H1 (cell line): ENCODE data around the gene BAD. TPM values are rescaled to one million over a fixed set of nuclear protein-coding genes. Genes with fewer than 3 reads are reported as not detected.

Experiments
- CTCF ChIA-PET: fragments of 300-600 bp; sonication (Branson Sonifier 250); formaldehyde crosslinking; loops from one replicate; lab custom pipeline; 2021; ENCODE audit not compliant: partially characterized antibody; lab: Charles Lee
- POLR2A ChIA-PET: fragments of 300-600 bp; sonication (Branson Sonifier 250); formaldehyde crosslinking; loops from one replicate; lab custom pipeline; 2021; ENCODE audit warnings: inconsistent platforms; ENCODE audit not compliant: partially characterized antibody; lab: Charles Lee
- DNase-seq, 2 experiments: peaks; one replicate each; pipeline versions ENCODE4 v3.0.0 to v3.0.0-alpha.2; 2010 to 2022; ENCODE audit warnings: low spot score in 2 of 2, low read depth in 1 of 2, mixed read lengths in 1 of 2
- FAIRE-seq: peaks from 2 replicates; lab custom pipeline; 2011; peaks lifted over from hg19 to GRCh38; lab: Jason Lieb, UNC
- H2AFZ ChIP-seq: 2 replicates; pipeline ENCODE4 v1.8.1; 2012; ENCODE audit warnings: low read length, inconsistent platforms
- H2AK5ac ChIP-seq: 2 replicates; pipeline ENCODE4 v1.6.1; 2013; ENCODE audit warnings: low read depth, low read length
- H2BK120ac ChIP-seq: replicated peaks from 2 replicates; pipeline ENCODE3; 2013; ENCODE audit warnings: low read depth, low read length, inconsistent platforms
- H2BK12ac ChIP-seq: 2 replicates; pipeline ENCODE4 v1.6.1; 2013; ENCODE audit warnings: low read depth, low read length
- H2BK15ac ChIP-seq: 2 replicates; pipeline ENCODE4 v1.6.1; 2013; ENCODE audit warnings: low read length
- H2BK20ac ChIP-seq: 2 replicates; pipeline ENCODE4 v1.6.1; 2013; ENCODE audit warnings: low read length
- H2BK5ac ChIP-seq: 2 replicates; pipeline ENCODE4 v1.6.1; 2013; ENCODE audit warnings: low read depth, low read length
- H3K14ac ChIP-seq: 2 replicates; pipeline ENCODE4 v1.6.1; 2013; ENCODE audit warnings: inconsistent platforms; ENCODE audit not compliant: insufficient read length
- H3K18ac ChIP-seq: 2 replicates; pipeline ENCODE4 v1.6.1; 2013; ENCODE audit warnings: low read length; ENCODE audit errors: extremely low read depth
- H3K23ac ChIP-seq: 2 replicates; pipeline ENCODE4 v1.6.1; 2013; ENCODE audit warnings: inconsistent platforms; ENCODE audit not compliant: insufficient read length
- H3K23me2 ChIP-seq: 2 replicates; pipeline ENCODE4 v1.6.1; 2013; ENCODE audit warnings: low read depth, low read length
- H3K27ac ChIP-seq: 2 replicates; pipeline ENCODE4 v1.6.1; 2011; ENCODE audit warnings: low read depth, low read length, inconsistent platforms
- H3K27me3 ChIP-seq, 4 experiments: replicated peaks in 1 of 4; 1 replicate in 1 of 4; 2 replicates in 3 of 4; pipeline versions ENCODE4 v1.6.1 to v1.8.1; 2011 to 2013; ENCODE audit warnings: low read length in 3 of 4, mild to moderate bottlenecking in 3 of 4, inconsistent platforms in 2 of 4, mixed read lengths in 2 of 4, moderate library complexity in 1 of 4; ENCODE audit not compliant: control insufficient read depth in 3 of 4, insufficient read depth in 3 of 4; ENCODE audit errors: extremely low read depth in 1 of 4
- H3K36me3 ChIP-seq, 4 experiments: 2 replicates each; pipeline versions ENCODE4 v1.6.1 to v1.8.1; 2011 to 2013; ENCODE audit warnings: mild to moderate bottlenecking in 4 of 4, low read length in 3 of 4, moderate library complexity in 2 of 4, control low read depth in 1 of 4, inconsistent platforms in 1 of 4; ENCODE audit not compliant: insufficient read depth in 4 of 4, control insufficient read depth in 2 of 4
- H3K4ac ChIP-seq: replicated peaks from 2 replicates; pipeline ENCODE3; 2013; ENCODE audit warnings: low read length, low read depth, mixed read lengths, inconsistent platforms; ENCODE audit not compliant: insufficient read length
- H3K4me1 ChIP-seq, 4 experiments: replicated peaks in 1 of 4; 1 replicate in 1 of 4; 2 replicates in 3 of 4; pipeline versions ENCODE4 v1.6.1 to v1.8.1; 2011 to 2013; ENCODE audit warnings: low read length in 3 of 4, inconsistent platforms in 2 of 4, mixed read lengths in 1 of 4; ENCODE audit not compliant: insufficient read depth in 4 of 4, control insufficient read depth in 3 of 4
- H3K4me2 ChIP-seq, 2 experiments: 2 replicates each; pipeline versions ENCODE4 v1.6.1 to v1.8.1; 2011 to 2013; ENCODE audit warnings: low read depth in 2 of 2, low read length in 2 of 2, control low read depth in 1 of 2, inconsistent platforms in 1 of 2, mild to moderate bottlenecking in 1 of 2; ENCODE audit not compliant: insufficient read depth in 1 of 2
- H3K4me3 ChIP-seq, 4 experiments: fragments of 200-600, 300-600 bp in 1 of 4; sonication (generic), shearing (Covaris generic), sonication (Bioruptor Twin) in 1 of 4; 2 replicates each; pipeline versions ENCODE4 v1.5.1 to v1.8.1; 2011 to 2016; ENCODE audit warnings: low read length in 4 of 4, low read depth in 3 of 4, control low read depth in 2 of 4, inconsistent platforms in 2 of 4, mild to moderate bottlenecking in 2 of 4, mixed read lengths in 1 of 4, moderate library complexity in 1 of 4; ENCODE audit not compliant: insufficient read depth in 2 of 4; ENCODE audit errors: extremely low read depth in 1 of 4
- H3K56ac ChIP-seq: replicated peaks from 2 replicates; pipeline ENCODE3; 2013; ENCODE audit warnings: low read depth, mild to moderate bottlenecking, mixed read lengths, low read length, inconsistent platforms; ENCODE audit not compliant: insufficient read length
- H3K79me1 ChIP-seq: 2 replicates; pipeline ENCODE4 v1.6.1; 2013; ENCODE audit warnings: low read depth, low read length, control low read depth
- H3K79me2 ChIP-seq, 2 experiments: 2 replicates each; pipeline versions ENCODE4 v1.6.1 to v1.8.1; 2012 to 2013; ENCODE audit warnings: low read length in 2 of 2, mild to moderate bottlenecking in 2 of 2, inconsistent platforms in 1 of 2; ENCODE audit not compliant: insufficient read depth in 2 of 2, control insufficient read depth in 1 of 2
- H3K9ac ChIP-seq, 4 experiments: replicated peaks in 1 of 4; 1 replicate in 1 of 4; 2 replicates in 3 of 4; pipeline versions ENCODE4 v1.6.1 to v1.8.1; 2011 to 2013; ENCODE audit warnings: low read depth in 3 of 4, low read length in 3 of 4, control low read depth in 2 of 4, mild to moderate bottlenecking in 2 of 4, moderate library complexity in 2 of 4, inconsistent platforms in 1 of 4; ENCODE audit errors: extremely low read depth in 1 of 4
- H3K9me3 ChIP-seq, 2 experiments: 2 replicates each; pipeline versions ENCODE4 v1.6.1 to v1.8.1; 2012 to 2013; ENCODE audit warnings: mild to moderate bottlenecking in 2 of 2, moderate library complexity in 2 of 2, control low read depth in 1 of 2, inconsistent platforms in 1 of 2, low read depth in 1 of 2, low read length in 1 of 2, mixed read lengths in 1 of 2; ENCODE audit not compliant: insufficient read depth in 2 of 2
- H4K20me1 ChIP-seq, 2 experiments: replicated peaks in 1 of 2; 2 replicates each; pipeline versions ENCODE3 to v1.8.1; 2011 to 2013; ENCODE audit warnings: inconsistent platforms in 2 of 2, low read length in 2 of 2, mild to moderate bottlenecking in 1 of 2; ENCODE audit not compliant: insufficient read depth in 2 of 2, control insufficient read depth in 1 of 2
- H4K5ac ChIP-seq: 2 replicates; pipeline ENCODE4 v1.6.1; 2013; ENCODE audit warnings: low read length, low read depth, mixed read lengths, inconsistent platforms; ENCODE audit not compliant: insufficient read length
- H4K8ac ChIP-seq: 2 replicates; pipeline ENCODE4 v1.8.0; 2013; ENCODE audit warnings: mild to moderate bottlenecking, moderate library complexity, low read length, inconsistent platforms; ENCODE audit not compliant: insufficient read depth; ENCODE audit errors: extremely low read depth
- H4K91ac ChIP-seq: replicated peaks from 2 replicates; pipeline ENCODE3; 2013; ENCODE audit warnings: low read length, mixed read lengths, inconsistent platforms; ENCODE audit not compliant: insufficient read length
- CHD2 ChIP-seq: IDR thresholded peaks from 2 replicates; pipeline ENCODE4 v1.6.1; 2012; ENCODE audit warnings: low read length, improper control_type of control experiment
- GABPA ChIP-seq: IDR thresholded peaks from 2 replicates; pipeline ENCODE4 v1.6.1; 2011; ENCODE audit warnings: mild to moderate bottlenecking, low read length, moderate library complexity, borderline replicate concordance; ENCODE audit not compliant: insufficient read depth
- GTF2F1 ChIP-seq: IDR thresholded peaks from 2 replicates; pipeline ENCODE4 v1.6.1; 2012; ENCODE audit warnings: low read depth, low read length, improper control_type of control experiment, borderline replicate concordance
- NANOG ChIP-seq: IDR thresholded peaks from 2 replicates; pipeline ENCODE4 v1.6.1; 2011; ENCODE audit warnings: low read length, low read depth, mild to moderate bottlenecking, inconsistent platforms; ENCODE audit not compliant: insufficient read depth, poor library complexity, severe bottlenecking
- RXRA ChIP-seq: IDR thresholded peaks from 2 replicates; pipeline ENCODE4 v1.6.1; 2011; ENCODE audit warnings: low read depth, mild to moderate bottlenecking, low read length, moderate library complexity; ENCODE audit not compliant: insufficient read depth
- TCF12 ChIP-seq: IDR thresholded peaks from 2 replicates; pipeline ENCODE4 v1.6.1; 2011; ENCODE audit warnings: low read depth, mild to moderate bottlenecking, low read length
- WGBS, 2 experiments: shearing (Covaris generic) in 1 of 2; methylation state at CpG; one replicate each; pipeline versions ENCODE4 v1.1.6 to v1.1.7; 2013 to 2015; ENCODE audit warnings: low lambda C conversion rate in 2 of 2, mixed read lengths in 2 of 2, inconsistent platforms in 1 of 2, low coverage in 1 of 2, missing lambda C conversion rate in 1 of 2; ENCODE audit not compliant: insufficient replicate concordance in 2 of 2, insufficient coverage in 1 of 2, insufficient read length in 1 of 2; ENCODE audit errors: extremely low coverage in 1 of 2, missing lambda C conversion rate in 1 of 2; 5-methylcytosine and 5-hydroxymethylcytosine counted together
- polyA plus RNA-seq, 7 experiments: library from polyadenylated mRNA; depleted of rRNA in 3 of 7; stranded (reverse) in 5 of 7; unstranded in 2 of 7; fragments of >200 nt in 5 of 7; fragments of 200-250 nt in 2 of 7; gene quantifications; 1 replicate in 5 of 7; 2 replicates in 1 of 7; 4 replicates in 1 of 7; pipeline versions ENCODE4 v1.2.1 to v1.2.3, GENCODE V29; 2011 to 2013; ENCODE audit warnings: missing spikeins in 2 of 7, mixed read lengths in 2 of 7
- total RNA-seq: library from RNA; stranded (reverse); fragmentation: NEBNext Ultra II Directional; extraction: Animal tissue kit (Norgen Biotek cat#: 25700); gene quantifications from 2 replicates; pipeline ENCODE4 v1.2.1, GENCODE V29; 2021
- TF ChIP-seq, protein P1 (sequence below): IDR thresholded peaks from 2 replicates; pipeline ENCODE4 v1.6.1; 2011; ENCODE audit warnings: low read depth, mild to moderate bottlenecking, low read length; ENCODE audit not compliant: insufficient read depth

Gene BAD
- total and polyA plus RNA-seq, 2 of the 8 experiments (the other 6 are each of a cell fraction or from before 2014, with no cell fraction given) = 23.1 to 33.7 TPM

- 95% methylated on average over 5 of the region's 5 CpGs; no CpG with 5 or more reads in 1 of the 2 experiments for WGBS, 2 experiments
- H2AK5ac ChIP-seq = no peak overlapping the region
- peaks cover 5% of the 10 kb centered on the region; the same call in 1 of the 2 replicates for H3K23me2 ChIP-seq
- no peak overlapping the region for H4K5ac ChIP-seq
- H3K4me3 ChIP-seq = no peak overlapping the region
- H3K14ac ChIP-seq = no peak overlapping the region
- peaks cover 0 to 3% of the 10 kb centered on the region in 2 experiments for H4K20me1 ChIP-seq
- DNase-seq (no peak), FAIRE-seq (no peak)
- no peak overlapping the region for H2BK15ac ChIP-seq
- H2BK120ac ChIP-seq = no peak overlapping the region
- H2BK5ac ChIP-seq = no peak overlapping the region
- no peak overlapping the region for H2AFZ ChIP-seq
- no peak overlapping the region for H3K4me2 ChIP-seq
- H3K4me1 ChIP-seq = peaks cover 1 to 10% (median 5%) of the 10 kb centered on the region in 4 experiments; a peak in 6 of 7 replicates
- H3K79me1 ChIP-seq = 0 out of 2 replicates have a peak, but pooled peaks cover 5% of the 10 kb centered on the region
- H3K56ac ChIP-seq = no peak overlapping the region
- H2BK12ac ChIP-seq = no peak overlapping the region
- H3K9ac ChIP-seq = no peak overlapping the region
- H4K8ac ChIP-seq = no peak overlapping the region
- peaks cover 0 to 10% of the 10 kb centered on the region in 2 experiments; a peak in 1 of 4 replicates for H3K79me2 ChIP-seq
- no peaks in the 10 kb centered on the region for H3K9me3 ChIP-seq
- ChIA-PET CTCF (interaction anchor here (3.3 to 37.6 kb wide), 3 partner anchors 11 to 34 kb away, joined by 20 to 614 read pairs (median 27); partner anchors contain the start of genes CATSPERZ, ESRRA, PRDX5 and TRMT112), POLR2A (interaction anchor here (2.6 kb wide), 1 partner anchor 10 kb away, joined by 12 read pairs; no protein-coding TSS in a partner anchor)
- H3K4ac ChIP-seq = no peak overlapping the region
- no peak overlapping the region for H4K91ac ChIP-seq
- H3K23ac ChIP-seq = no peak overlapping the region
- H2BK20ac ChIP-seq = no peak overlapping the region
- H3K27ac ChIP-seq = no peak overlapping the region
- H3K36me3 ChIP-seq = peaks cover 0 to 16% (median 3%) of the 10 kb centered on the region in 4 experiments; a peak in 6 of 8 replicates
- TF ChIP-seq RXRA = no peak
- TF ChIP-seq TCF12 = no peak
- no peak for TF ChIP-seq GTF2F1
- no peak for TF ChIP-seq CHD2
- TF ChIP-seq GABPA = no peak
- TF ChIP-seq, protein P1, sequence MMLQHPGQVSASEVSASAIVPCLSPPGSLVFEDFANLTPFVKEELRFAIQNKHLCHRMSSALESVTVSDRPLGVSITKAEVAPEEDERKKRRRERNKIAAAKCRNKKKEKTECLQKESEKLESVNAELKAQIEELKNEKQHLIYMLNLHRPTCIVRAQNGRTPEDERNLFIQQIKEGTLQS = no peak
- TF ChIP-seq NANOG = no peak
- H3K18ac ChIP-seq = no peak overlapping the region
- no peaks in the 10 kb centered on the region for H3K27me3 ChIP-seq
These were observed 37.1 kb upstream of the BAD start for GRCh38 chr11:64321533-64321932.
